SK-N-SH (cell line): ENCODE results near the gene SSMEM1. TPM values are rescaled to one million over a fixed set of nuclear protein-coding genes. Genes with fewer than 3 reads are reported as not detected.
"Not testable (repeated sequence)": the region's sequence is repeated elsewhere in the genome, so short reads cannot be mapped to it uniquely, and the experiment has no call there.

Experiments used
- CTCF ChIA-PET: fragments of 300-600, 350-600 bp; formaldehyde crosslinking; extraction: SDS; loops from one replicate; lab custom pipeline; 2021; lab: Yijun Ruan, JAX
- POLR2A ChIA-PET: fragments of 350-600 bp; sonication (Branson Sonifier 250); formaldehyde crosslinking; extraction: SDS; loops from one replicate; lab custom pipeline; 2020; ENCODE audit warnings: antibody characterized with exemption, inconsistent platforms; lab: Yijun Ruan, JAX
- DNase-seq: peaks from one replicate; pipeline ENCODE4 v3.0.0; 2012
- H2AFZ ChIP-seq: fragments of 200-600 bp; sonication (generic); 2 replicates; pipeline ENCODE4 v1.8.1; 2016; ENCODE audit warnings: antibody characterized with exemption, mild to moderate bottlenecking, low read depth
- H3F3A ChIP-seq: fragments of 200-600 bp; sonication (generic); replicated peaks from 2 replicates; pipeline ENCODE3; 2016; ENCODE audit warnings: antibody characterized with exemption, mild to moderate bottlenecking; ENCODE audit not compliant: insufficient read depth
- H3K27ac ChIP-seq, 2 experiments: fragments of 200-500 bp in 1 of 2; fragments of 200-600 bp in 1 of 2; sonication (Bioruptor generic) in 1 of 2; sonication (generic), shearing (Covaris generic) in 1 of 2; 2 replicates each; pipeline versions ENCODE4 v1.5.1 to v1.6.1; 2014 to 2016; ENCODE audit warnings: low read depth in 2 of 2, inconsistent platforms in 1 of 2, low read length in 1 of 2, mild to moderate bottlenecking in 1 of 2, mixed read lengths in 1 of 2
- H3K27me3 ChIP-seq: fragments of 200-600 bp; sonication (generic), shearing (Covaris generic); 2 replicates; pipeline ENCODE4 v1.6.1; 2016; ENCODE audit warnings: mixed run types; ENCODE audit not compliant: insufficient read depth
- H3K36me3 ChIP-seq, 2 experiments: fragments of 200-500 bp in 1 of 2; fragments of 200-600 bp in 1 of 2; sonication (Bioruptor generic) in 1 of 2; sonication (generic) in 1 of 2; replicated peaks in 1 of 2; 2 replicates each; pipeline versions ENCODE3 to v1.5.1; 2014 to 2016; ENCODE audit warnings: low read length in 1 of 2, mild to moderate bottlenecking in 1 of 2; ENCODE audit not compliant: insufficient read depth in 2 of 2, control insufficient read depth in 1 of 2
- H3K4me1 ChIP-seq, 2 experiments: fragments of 200-500 bp in 1 of 2; fragments of 200-600 bp in 1 of 2; sonication (Bioruptor generic) in 1 of 2; sonication (generic), shearing (Covaris generic) in 1 of 2; 2 replicates each; pipeline versions ENCODE4 v1.5.1 to v1.6.1; 2014 to 2016; ENCODE audit warnings: low read depth in 1 of 2, low read length in 1 of 2, mixed run types in 1 of 2; ENCODE audit not compliant: insufficient read depth in 2 of 2, control insufficient read depth in 1 of 2
- H3K4me2 ChIP-seq: fragments of 200-600 bp; sonication (generic), shearing (Covaris generic); 2 replicates; pipeline ENCODE4 v1.6.1; 2017; ENCODE audit warnings: mixed run types
- H3K4me3 ChIP-seq, 2 experiments: fragments of 200-500 bp in 1 of 2; fragments of 200-600 bp in 1 of 2; sonication (Bioruptor generic) in 1 of 2; sonication (generic), shearing (Covaris generic) in 1 of 2; 2 replicates each; pipeline versions ENCODE4 v1.5.1 to v1.8.1; 2014 to 2016; ENCODE audit warnings: low read depth in 2 of 2, inconsistent platforms in 1 of 2, low read length in 1 of 2, mild to moderate bottlenecking in 1 of 2, mixed read lengths in 1 of 2, moderate library complexity in 1 of 2
- H3K79me2 ChIP-seq: fragments of 200-600 bp; sonication (generic); 2 replicates; pipeline ENCODE4 v1.8.1; 2017; ENCODE audit warnings: mild to moderate bottlenecking; ENCODE audit not compliant: insufficient read depth
- H3K9ac ChIP-seq: fragments of 200-600 bp; sonication (generic); 2 replicates; pipeline ENCODE4 v1.6.1; 2017; ENCODE audit warnings: mixed run types
- H3K9me2 ChIP-seq: fragments of 200-600 bp; sonication (generic); 2 replicates; pipeline ENCODE4 v1.6.1; 2017; ENCODE audit warnings: mixed run types
- H3K9me3 ChIP-seq: fragments of 200-600 bp; sonication (generic); 2 replicates; pipeline ENCODE4 v1.6.1; 2017; ENCODE audit warnings: mixed run types, mild to moderate bottlenecking, moderate library complexity
- H4K20me1 ChIP-seq: fragments of 200-600 bp; sonication (generic); 2 replicates; pipeline ENCODE4 v1.6.1; 2017; ENCODE audit warnings: mild to moderate bottlenecking, mixed run types; ENCODE audit not compliant: insufficient read depth
- CHD2 ChIP-seq: fragments of 150-350 bp; IDR thresholded peaks from 2 replicates; pipeline ENCODE4 v1.6.1; 2018; ENCODE audit warnings: low read length; ENCODE audit not compliant: partially characterized antibody
- EZH2phosphoT487 ChIP-seq: fragments of 200-600 bp; sonication (generic); IDR thresholded peaks from 2 replicates; pipeline ENCODE4 v1.6.1; 2017; ENCODE audit warnings: low read depth, mixed run types, mild to moderate bottlenecking, antibody characterized with exemption, moderate library complexity, borderline replicate concordance
- GABPA ChIP-seq: IDR thresholded peaks from 2 replicates; pipeline ENCODE4 v1.4.0; 2012; ENCODE audit warnings: low read depth, mild to moderate bottlenecking
- IRF3 ChIP-seq: fragments of 150-350 bp; IDR thresholded peaks from 2 replicates; pipeline ENCODE4 v1.6.1; 2016; ENCODE audit warnings: mild to moderate bottlenecking, low read depth, low read length
- JUND ChIP-seq: IDR thresholded peaks from 2 replicates; pipeline ENCODE4 v1.4.0; 2012
- MAX ChIP-seq: IDR thresholded peaks from 2 replicates; pipeline ENCODE4 v1.4.0; 2012; ENCODE audit warnings: low read depth
- MEF2A ChIP-seq: IDR thresholded peaks from 2 replicates; pipeline ENCODE4 v1.4.0; 2012; ENCODE audit warnings: low read depth, borderline replicate concordance
- MXI1 ChIP-seq: IDR thresholded peaks from 2 replicates; pipeline ENCODE4 v1.6.1; 2012; ENCODE audit warnings: mild to moderate bottlenecking, low read depth, low read length, improper control_type of control experiment
- NRF1 ChIP-seq: IDR thresholded peaks from 2 replicates; pipeline ENCODE4 v1.6.1; 2012; ENCODE audit warnings: low read depth, mild to moderate bottlenecking, low read length
- PBX3 ChIP-seq: IDR thresholded peaks from 2 replicates; pipeline ENCODE4; 2012
- RAD21 ChIP-seq: IDR thresholded peaks from 2 replicates; pipeline ENCODE4 v1.6.1; 2012; ENCODE audit warnings: mild to moderate bottlenecking, low read length
- REST ChIP-seq: IDR thresholded peaks from 2 replicates; pipeline ENCODE4 v1.6.1; 2012; ENCODE audit warnings: mild to moderate bottlenecking, low read depth, low read length, moderate library complexity
- RXRA ChIP-seq: IDR thresholded peaks from 2 replicates; pipeline ENCODE4 v1.4.0; 2012; ENCODE audit warnings: low read depth, mild to moderate bottlenecking, borderline replicate concordance
- SMC3 ChIP-seq: IDR thresholded peaks from 2 replicates; pipeline ENCODE4 v1.6.1; 2012; ENCODE audit warnings: low read depth, low read length, improper control_type of control experiment
- TEAD4 ChIP-seq: IDR thresholded peaks from 2 replicates; pipeline ENCODE4 v1.4.0; 2012; ENCODE audit warnings: mild to moderate bottlenecking, borderline replicate concordance; ENCODE audit not compliant: insufficient read depth
- USF1 ChIP-seq: IDR thresholded peaks from 2 replicates; pipeline ENCODE4 v1.4.0; 2012; ENCODE audit warnings: low read depth, borderline replicate concordance
- ZBTB33 ChIP-seq: IDR thresholded peaks from 2 replicates; pipeline ENCODE4 v1.4.0; 2012; ENCODE audit warnings: low read depth, borderline replicate concordance
- WGBS: methylation state at CpG from one replicate; pipeline ENCODE4 v1.1.6; 2017; ENCODE audit warnings: low lambda C conversion rate; 5-methylcytosine and 5-hydroxymethylcytosine counted together
- polyA plus RNA-seq, 3 experiments: library from polyadenylated mRNA; depleted of rRNA; stranded (reverse); fragments of >200 nt; gene quantifications; 2 replicates each; pipeline ENCODE4 v1.2.3, GENCODE V29; 2012

The SSMEM1 gene
- polyA plus RNA-seq, 1 of the 3 experiments (the other 2 are of a cell fraction) = not detected

GRCh38 chr7:130242198-130243014, 34.7 kb downstream of the SSMEM1 start (continued):
- no peak for TF ChIP-seq EZH2phosphoT487
- no peak for TF ChIP-seq ZBTB33
- no peak for TF ChIP-seq USF1
- 0 out of 2 replicates have a peak, but pooled peaks have one; percentile 2 for TF ChIP-seq NRF1
- 0 out of 2 replicates have a peak, but pooled peaks have one; percentile 33 for TF ChIP-seq PBX3
- TF ChIP-seq REST = no peak
- TF ChIP-seq IRF3 = no peak
- TF ChIP-seq MEF2A = no peak
- TF ChIP-seq JUND = peak; percentile 34; the same call in 1 of the 2 replicates
- no peak for TF ChIP-seq RXRA
- peak; percentile 89 for TF ChIP-seq SMC3
- TF ChIP-seq RAD21 = peak; percentile 85
- TF ChIP-seq TEAD4 = no peak
- TF ChIP-seq GABPA = no peak
- no peak for TF ChIP-seq MAX
- no peak for TF ChIP-seq MXI1
- TF ChIP-seq CHD2 = no peak

GRCh38 chr7:130243486-130243885, 35.8 kb downstream of the SSMEM1 start:
- H3K79me2 ChIP-seq, H3K27ac ChIP-seq, H3K9ac ChIP-seq, H3K9me2 ChIP-seq, H4K20me1 ChIP-seq, H3K4me3 ChIP-seq, H3K27me3 ChIP-seq, H3K9me3 ChIP-seq, DNase-seq, H3F3A ChIP-seq, H2AFZ ChIP-seq, H3K36me3 ChIP-seq, H3K4me2 ChIP-seq, H3K4me1 ChIP-seq, POLR2A ChIA-PET: not testable (repeated sequence)
- CTCF ChIA-PET = interaction anchor here (0.7 to 1.8 kb wide), 9 partner anchors 34 to 562 kb away, joined by 3 to 7 read pairs (median 3); partner anchors contain the start of gene TMEM209
- 67% methylated on average over 1 of the region's 1 CpG for WGBS
